Cardiac septum (tissue), 1 donor: ENCODE measurements around the gene EIF3A. TPM values are rescaled to one million over a fixed set of nuclear protein-coding genes. Genes with fewer than 3 reads are reported as not detected.
"Not testable (repeated sequence)": the region's sequence is repeated elsewhere in the genome, so short reads cannot be mapped to it uniquely, and the experiment has no call there.

ENCODE experiments used
- DNase-seq: peaks from one replicate; pipeline ENCODE4 v3.0.0-alpha.2; 2020; ENCODE audit warnings: low spot score
- intact Hi-C: fragments of 100-400 bp; cut with DNase I; formaldehyde crosslinking; loops from one replicate; pipeline ENCODE4 v1.14.0; 2022
- total RNA-seq: library from RNA; stranded (reverse); fragmentation: NEBNext Ultra II Directional; extraction: Animal tissue kit (Norgen Biotek cat#: 25700); gene quantifications from one replicate; pipeline ENCODE4 v1.2.1, GENCODE V29; 2021
- donor health status: DM: no; HTN: no; CAD: no.

Gene EIF3A
- total RNA-seq, 1 donor from 2014 or later = 133 TPM

- intact Hi-C loops = no loop called here
- DNase-seq = no peak
These were observed 18.7 kb downstream of the EIF3A start for GRCh38 chr10:119061926-119062325.

DNA sequence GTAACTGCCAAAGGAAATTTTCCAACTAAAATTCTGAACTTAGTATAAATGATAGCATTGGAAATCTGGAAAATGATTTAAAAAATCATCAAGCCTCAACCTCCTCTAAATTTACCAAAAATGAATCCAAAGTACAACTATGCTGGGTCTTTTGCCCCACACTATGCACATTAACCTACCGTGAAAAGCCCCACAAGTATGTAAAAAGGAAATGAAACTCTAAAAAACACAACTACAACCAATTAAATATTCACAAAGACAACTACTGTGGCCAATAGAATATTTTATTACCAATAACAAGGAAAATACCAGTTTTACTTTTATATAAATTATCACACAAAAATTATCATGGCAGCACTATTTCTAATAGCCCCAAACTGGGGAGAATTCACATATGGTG is 19.3 kb downstream of the EIF3A start:
- intact Hi-C loops = no loop called here
- DNase-seq = no peak

DNA sequence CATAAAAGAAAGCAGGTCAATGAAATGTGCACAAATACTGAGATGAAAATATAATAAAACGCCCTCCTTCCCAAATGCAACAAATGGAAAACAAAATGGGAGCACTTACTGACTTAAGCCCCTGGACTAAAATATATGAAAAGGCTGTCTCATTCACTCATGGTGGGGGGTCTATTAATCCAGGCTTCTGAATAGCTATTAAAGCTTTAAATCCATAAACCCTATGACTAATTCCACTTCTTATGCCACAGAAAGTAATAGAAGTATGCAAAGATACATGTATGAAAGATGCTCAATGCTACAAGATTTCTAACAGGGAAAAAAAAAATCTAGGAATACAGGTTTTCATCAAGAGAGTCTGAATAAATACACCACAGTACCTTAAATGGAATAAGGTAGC is 20.5 kb downstream of the EIF3A start:
- DNase-seq = no peak
- intact Hi-C loops = no loop called here

DNA sequence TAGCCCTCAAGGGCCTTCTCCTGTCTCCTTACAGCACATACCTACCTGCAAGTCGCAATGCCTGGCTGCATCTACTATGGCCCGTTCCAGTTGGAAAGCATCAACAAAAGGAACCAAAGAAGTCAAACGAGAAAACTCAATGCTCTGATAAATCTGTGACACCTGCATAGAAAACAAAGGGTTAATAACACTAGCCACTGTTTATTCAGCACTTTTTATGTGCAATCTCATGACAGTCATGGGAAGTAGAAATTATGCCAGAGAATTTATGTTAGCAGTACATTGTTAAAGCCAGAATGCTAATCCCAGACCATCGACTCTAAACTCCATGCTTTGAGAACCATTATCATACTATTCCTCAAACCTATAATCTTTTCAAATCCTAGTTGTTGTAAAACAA is 21.1 kb downstream of the EIF3A start:
- intact Hi-C loops = no loop called here
- no peak for DNase-seq

DNA sequence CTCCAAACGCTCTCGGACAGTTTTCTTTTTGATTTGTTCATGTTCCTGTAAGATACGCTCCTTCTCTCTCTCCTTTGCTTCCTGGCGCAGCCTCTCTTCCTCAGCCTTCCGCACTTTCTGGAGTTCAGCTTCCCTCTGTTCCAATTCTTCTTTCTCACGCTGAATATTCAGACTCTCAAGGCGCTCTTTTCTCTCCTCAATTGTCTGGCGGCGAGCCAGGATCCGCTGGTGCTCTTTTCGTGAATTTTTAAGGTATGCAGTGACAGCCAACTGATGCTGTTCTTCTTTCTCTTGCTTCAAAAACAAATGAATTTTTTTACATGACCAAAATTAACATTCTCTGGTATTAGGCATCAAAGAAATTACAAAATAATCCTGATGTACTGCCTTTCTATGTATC is 22.6 kb downstream of the EIF3A start:
- intact Hi-C loops = no loop called here
- DNase-seq = no peak

DNA sequence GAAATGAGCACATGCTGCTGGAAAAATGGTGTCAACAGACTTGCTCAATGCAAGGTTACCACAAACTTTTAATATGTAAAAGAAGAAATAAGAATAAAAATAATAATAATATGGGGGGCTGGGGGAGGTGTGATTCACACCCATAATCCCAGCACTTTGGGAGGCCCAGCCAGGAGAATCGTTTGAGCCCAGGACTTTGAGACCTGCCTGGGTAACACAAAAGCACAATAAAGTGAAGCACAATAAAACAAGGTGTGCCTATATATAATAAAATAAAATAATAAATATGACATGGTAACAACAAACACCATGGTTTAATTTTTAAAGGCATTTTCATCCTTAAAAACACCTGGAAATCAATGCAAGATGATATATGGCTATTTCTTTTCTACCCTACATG is 25.1 kb downstream of the EIF3A start:
- intact Hi-C loops = no loop called here

DNA sequence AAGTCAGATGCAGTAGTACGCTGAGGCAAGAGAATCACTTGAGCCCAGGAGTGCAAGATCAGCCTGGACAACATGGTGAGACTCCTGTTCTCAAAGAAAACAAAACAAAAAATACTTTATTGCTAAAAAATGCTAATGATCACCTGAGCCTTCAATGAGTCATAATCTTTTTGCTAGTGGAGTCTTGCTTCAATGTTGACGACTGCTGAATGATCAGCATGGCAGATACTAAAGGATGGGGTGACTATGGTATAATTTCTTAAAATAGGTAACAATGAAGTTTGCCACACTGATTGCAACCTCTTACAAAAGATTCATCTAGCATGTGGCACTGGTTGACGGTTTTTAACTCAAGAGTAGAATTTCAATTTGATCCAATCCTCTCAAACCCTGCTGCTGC is 28.8 kb downstream of the EIF3A start:
- intact Hi-C loops = no loop called here
- DNase-seq = no peak

More for the DNA sequence above, 25.1 kb downstream of the EIF3A start:
- DNase-seq = no peak

- DNase-seq = no peak
- intact Hi-C loops = no loop called here
These were observed 30.8 kb downstream of the EIF3A start for GRCh38 chr10:119049777-119050176.

GRCh38 chr10:119049361-119049760 is 31.3 kb downstream of the EIF3A start:
- intact Hi-C loops = no loop called here
- no peak for DNase-seq

DNA sequence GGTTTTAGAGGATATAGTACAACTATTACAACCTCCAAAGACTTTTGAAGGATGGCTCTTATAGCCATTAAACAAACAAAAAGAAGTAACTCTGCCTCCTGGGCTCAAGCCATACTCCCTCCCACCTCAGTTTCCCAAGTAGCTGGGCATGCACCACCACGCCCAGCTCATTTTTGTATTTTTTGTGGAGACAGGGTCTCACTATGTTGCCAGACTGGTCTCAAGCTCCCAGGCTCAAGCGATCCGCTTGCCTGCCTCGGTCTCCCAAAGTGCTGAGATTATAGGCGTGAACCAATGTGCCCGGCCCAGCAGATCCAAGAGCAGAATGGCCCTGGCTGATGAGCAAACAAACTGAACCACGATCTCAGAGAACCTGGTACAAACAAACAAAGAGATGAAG is 35.1 kb downstream of the EIF3A start:
- intact Hi-C loops = no loop called here
- no peak for DNase-seq

DNA sequence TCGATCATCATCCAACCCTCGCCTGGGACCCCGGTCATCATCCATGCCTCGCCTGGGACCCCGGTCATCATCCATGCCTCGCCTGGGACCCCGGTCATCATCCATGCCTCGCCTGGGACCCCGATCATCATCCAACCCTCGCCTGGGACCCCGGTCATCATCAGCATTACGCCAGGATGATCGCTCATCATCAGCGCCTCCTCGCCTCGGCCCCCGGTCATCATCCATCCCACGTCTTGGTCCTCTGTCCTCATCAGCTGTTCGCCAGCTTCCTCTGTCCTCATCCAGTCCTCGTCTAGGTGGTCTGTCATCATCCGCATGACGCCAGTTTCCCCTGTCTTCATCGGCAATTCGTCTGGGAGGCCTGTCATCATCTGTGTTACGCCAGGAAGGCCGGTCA is 38.4 kb downstream of the EIF3A start:
- intact Hi-C loops = no loop called here
- no peak for DNase-seq

DNA sequence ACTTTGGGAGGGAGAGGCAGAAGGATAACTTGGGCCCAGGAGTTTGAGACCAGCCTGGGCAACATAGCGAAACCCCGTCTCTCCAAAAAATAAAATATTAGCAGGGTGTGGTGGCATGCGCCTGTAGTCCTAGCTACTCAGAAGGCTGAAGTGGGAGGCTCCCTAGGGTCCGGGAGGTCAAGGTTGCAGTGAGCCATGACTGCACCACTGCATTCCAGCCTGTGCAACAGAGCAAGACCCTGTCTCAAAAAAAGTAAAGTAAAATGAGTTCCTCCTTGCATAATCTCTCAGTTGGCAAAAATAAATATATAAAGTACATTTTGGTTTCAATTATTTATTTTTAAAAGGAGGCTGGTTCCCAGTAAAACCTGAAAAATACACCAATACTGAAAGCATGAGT is 39.3 kb downstream of the EIF3A start:
- intact Hi-C loops = no loop called here

GRCh38 chr10:119039161-119039560 is 41.5 kb downstream of the EIF3A start:
- intact Hi-C loops = no loop called here

More for the DNA sequence above, 39.3 kb downstream of the EIF3A start:
- no peak for DNase-seq

GRCh38 chr10:119031496-119032059 is 49.0 kb downstream of the EIF3A start:
- intact Hi-C loops = loop anchor here (5.0 kb wide), 1 partner anchor 46 kb away; no protein-coding TSS in a partner anchor
- no peak for DNase-seq

More at GRCh38 chr10:119039161-119039560, 41.5 kb downstream of the EIF3A start:
- no peak for DNase-seq

DNA sequence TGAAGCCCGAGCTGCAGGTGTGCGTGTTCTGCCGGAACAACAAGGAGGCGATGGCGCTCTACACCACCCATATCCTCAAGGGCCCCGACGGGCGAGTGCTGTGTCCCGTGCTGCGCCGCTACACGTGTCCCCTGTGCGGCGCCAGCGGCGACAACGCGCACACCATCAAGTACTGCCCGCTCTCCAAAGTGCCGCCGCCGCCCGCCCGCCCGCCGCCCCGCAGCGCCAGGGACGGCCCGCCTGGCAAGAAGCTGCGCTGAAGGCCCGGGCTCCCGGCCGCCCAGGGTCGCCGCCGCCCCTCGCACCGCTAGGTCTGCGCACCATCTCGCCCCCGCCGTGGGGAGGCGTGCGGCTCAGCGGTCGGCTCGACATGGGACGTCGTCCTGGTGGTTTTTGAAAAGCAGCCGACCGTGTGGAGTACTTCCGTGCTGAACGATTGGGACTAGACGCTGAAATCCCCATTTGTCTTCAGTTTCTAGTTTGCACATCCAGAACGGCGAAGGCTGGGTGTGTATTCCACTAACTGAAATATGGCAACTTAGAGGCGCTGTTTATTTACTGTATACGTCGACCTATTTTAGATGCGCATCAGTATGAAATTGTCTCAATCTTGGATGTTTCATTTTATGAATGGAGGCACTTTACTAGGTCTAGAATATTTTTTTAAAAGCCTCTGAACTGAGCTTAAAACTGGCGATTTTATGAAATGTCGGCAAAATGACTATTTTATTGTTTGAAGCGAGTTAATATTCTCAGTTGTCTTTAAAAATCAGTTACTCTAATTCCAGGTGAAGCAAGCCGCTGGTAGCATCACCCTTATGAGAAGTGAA is 50.0 kb downstream of the EIF3A start:
- intact Hi-C loops = loop anchor here (5.0 kb wide), 1 partner anchor 47 kb away; no protein-coding TSS in a partner anchor
- no peak for DNase-seq

- DNase-seq = no peak
- intact Hi-C loops = loop anchor here (2.0 to 10.0 kb wide), 5 partner anchors 47 to 273 kb away; no protein-coding TSS in a partner anchor
These were observed 50.8 kb downstream of the EIF3A start, which contains the start of gene NANOS1 for GRCh38 chr10:119029613-119030420. Gene NANOS1, plus strand, starts transcription at chr10:119029714. Its CDS starts 88 bp downstream, at chr10:119029802.

GRCh38 chr10:119028900-119029612 is 51.6 kb downstream of the EIF3A start:
- intact Hi-C loops = loop anchor here (2.0 to 10.0 kb wide), 4 partner anchors 70 to 272 kb away; no protein-coding TSS in a partner anchor
- DNase-seq = peak; percentile 92

DNA sequence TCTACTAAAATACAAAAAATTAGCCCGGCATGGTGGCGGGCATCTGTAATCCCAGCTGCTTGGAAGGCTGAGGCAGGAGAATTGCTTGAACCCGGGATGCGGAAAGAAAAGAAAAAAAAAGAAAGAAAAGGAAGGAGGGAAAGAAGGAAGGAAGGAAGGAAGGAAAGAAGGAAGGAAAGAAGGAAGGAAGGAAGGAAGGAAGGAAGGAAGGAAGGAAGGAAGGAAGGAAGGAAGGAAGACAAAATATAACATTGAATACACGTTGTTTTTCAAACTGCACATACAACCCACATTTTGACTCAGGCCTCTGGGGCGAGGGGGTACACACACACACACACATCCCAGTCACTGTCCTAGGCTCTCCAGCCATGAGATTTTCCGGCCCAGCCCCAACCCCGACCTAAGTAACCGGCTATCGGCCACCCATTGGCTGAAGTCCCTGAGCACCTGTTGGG is 52.1 kb downstream of the EIF3A start:
- intact Hi-C loops = loop anchor here (2.0 to 10.0 kb wide), 4 partner anchors 70 to 271 kb away; no protein-coding TSS in a partner anchor
- DNase-seq = not testable (repeated sequence)
